Measurements from ENCODE around the gene MAGEB5. TPM values are rescaled to one million over a fixed set of nuclear protein-coding genes. Genes with fewer than 3 reads are reported as not detected.
"Not testable (repeated sequence)": the region's sequence is repeated elsewhere in the genome, so short reads cannot be mapped to it uniquely, and the experiment has no call there.

MAGEB5 gene, protein sequence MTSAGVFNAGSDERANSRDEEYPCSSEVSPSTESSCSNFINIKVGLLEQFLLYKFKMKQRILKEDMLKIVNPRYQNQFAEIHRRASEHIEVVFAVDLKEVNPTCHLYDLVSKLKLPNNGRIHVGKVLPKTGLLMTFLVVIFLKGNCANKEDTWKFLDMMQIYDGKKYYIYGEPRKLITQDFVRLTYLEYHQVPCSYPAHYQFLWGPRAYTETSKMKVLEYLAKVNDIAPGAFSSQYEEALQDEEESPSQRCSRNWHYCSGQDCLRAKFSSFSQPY
- not detected for polyA plus RNA-seq (ENCODE audit: insufficient read length)

GRCh38 chrX:26215869-26216268 is at the start of gene MAGEB5:
TSS of gene MAGEB5 (plus strand) at chrX:26216169. CDS start at chrX:26217302, 1,133 bp downstream.
- DNase-seq (ENCODE audit: low read depth) = no peak

DNA sequence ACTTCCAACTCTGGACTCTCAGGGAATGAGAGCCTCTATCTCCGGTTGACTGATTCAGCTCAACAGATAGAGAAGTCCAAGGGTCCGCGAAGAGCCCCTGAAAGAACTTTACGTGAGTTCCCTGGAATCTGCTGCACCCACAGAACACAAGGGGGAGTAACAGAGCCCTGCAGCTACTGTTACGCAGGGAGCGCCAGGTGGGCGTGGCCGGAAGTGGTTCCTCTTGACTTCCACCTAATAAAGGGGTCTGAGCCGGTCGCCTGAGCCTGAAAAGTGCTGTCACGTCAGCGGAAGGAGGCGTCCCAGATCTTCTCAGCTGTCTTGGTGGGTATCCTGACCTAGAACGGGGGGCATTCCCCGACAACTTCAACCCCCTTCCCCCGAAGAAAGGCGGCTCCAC is 23.8 kb upstream of the MAGEB5 start, which contains the start of gene MAGEB6:
MAGEB6 (plus strand) TSS at position 237 of the 400 bp plus-strand sequence. CDS start 1,407 bp downstream, outside the sequence.
- DNase-seq (ENCODE audit: low read depth) = no peak

DNA sequence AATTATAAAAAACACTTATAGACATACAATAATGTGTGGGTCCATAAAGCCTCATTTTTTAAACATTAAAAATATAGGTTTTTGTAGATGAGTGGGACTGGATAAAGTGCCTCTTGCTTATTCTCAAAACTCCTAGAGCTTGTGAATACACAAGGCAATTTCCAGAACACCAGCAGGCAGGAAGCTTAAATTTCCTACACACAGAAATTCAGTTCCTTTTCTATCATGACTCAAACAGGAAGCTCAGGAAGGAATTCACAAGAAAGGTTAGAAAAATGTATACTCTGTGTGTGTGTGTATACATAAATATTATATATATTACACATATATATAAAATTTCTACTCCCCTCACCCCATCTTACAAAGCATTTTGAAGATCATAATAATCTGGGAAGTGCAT is 12.4 kb upstream of the MAGEB5 start:
- DNase-seq (ENCODE audit: low read depth) = no peak

DNA sequence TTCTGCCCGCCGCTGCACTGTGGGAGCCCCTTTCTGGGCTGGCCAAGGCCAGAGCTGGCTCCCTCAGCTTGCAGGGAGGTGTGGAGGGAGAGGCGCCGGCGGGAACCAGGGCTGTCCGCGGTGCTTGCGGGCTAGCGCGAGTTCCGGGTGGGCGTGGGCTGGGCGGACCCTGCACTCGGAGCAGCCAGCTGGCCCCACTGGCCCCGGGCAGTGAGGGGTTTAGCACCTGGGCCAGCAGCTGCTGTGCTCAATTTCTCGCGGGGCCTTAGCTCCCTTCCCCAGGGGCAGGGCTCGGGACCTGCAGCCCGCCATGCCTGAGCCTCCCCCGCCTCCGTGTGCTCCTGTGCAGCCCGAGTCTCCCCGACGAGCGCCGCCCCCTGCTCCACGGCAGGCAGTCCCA is 11.3 kb upstream of the MAGEB5 start:
- DNase-seq (ENCODE audit: low read depth) = not testable (repeated sequence)

DNA sequence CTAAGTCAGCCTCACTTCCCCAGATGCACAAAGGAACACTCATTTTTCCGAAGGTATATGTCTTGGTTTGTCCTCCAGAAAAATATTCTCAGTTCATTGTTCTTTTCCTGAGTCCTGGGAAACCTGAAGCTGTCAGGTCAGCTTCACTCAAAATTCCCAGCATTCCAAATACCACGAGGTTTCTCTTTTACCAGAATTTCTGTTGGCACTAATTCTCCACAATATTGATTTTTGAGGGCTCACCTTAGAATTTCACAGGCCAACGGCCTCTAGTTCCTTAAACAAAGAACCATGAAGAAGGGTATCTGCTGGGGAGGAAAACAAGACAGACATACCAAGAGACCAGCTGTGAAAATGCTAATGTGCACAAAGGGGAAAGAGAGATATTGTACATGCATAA is 8.0 kb upstream of the MAGEB5 start:
- no peak for DNase-seq (ENCODE audit: low read depth)

DNA sequence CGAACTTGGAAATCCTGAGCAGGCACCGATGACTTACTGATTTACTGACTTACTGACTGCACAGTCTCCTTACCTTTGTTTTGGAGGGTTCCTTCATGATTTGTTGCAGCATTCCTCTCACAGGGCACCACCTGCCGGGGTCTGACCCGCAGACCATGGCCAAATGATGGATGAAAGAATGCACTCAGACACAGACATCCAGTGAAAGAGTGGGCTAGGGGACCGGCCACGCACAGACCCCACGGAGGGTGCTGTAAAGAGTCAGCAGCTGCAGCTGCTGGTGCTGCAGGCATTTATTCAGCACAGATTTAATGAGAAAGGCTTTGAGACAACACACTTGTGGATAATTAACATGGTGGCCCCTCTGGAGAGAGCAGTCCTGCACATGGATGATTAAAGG is 3.4 kb downstream of the MAGEB5 start:
- DNase-seq (ENCODE audit: low read depth) = no peak

DNA sequence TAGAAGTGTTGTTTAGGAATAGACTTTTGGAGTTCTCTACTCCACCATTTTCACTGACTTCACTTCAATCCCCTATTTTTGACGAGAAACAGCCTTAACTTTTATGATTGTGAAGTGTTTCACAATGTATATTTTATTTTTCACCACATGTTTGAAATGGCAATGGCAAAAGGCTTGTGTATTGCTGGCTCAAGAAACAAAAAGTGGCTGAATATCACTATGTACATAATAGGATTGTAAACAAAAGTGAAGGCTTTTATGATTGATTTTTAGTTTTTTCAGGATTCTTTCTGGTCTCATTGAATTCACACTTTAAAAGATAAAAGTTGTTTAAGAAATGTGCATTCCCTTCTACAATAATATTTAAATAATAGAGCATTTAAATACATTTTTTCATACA is 18.2 kb downstream of the MAGEB5 start:
- no peak for DNase-seq (ENCODE audit: low read depth)

GRCh38 chrX:26253526-26253925 is 37.6 kb downstream of the MAGEB5 start:
- DNase-seq (ENCODE audit: low read depth) = no peak

GRCh38 chrX:26254436-26254835 is 38.5 kb downstream of the MAGEB5 start:
- no peak for DNase-seq (ENCODE audit: low read depth)

GRCh38 chrX:26262121-26262523 is 46.2 kb downstream of the MAGEB5 start:
- no peak for DNase-seq (ENCODE audit: low read depth)

Other genes with a start within 250 kb of the MAGEB5 start
- not detected for gene MAGEB18, start 77.8 kb upstream of the MAGEB5 start, polyA plus RNA-seq (ENCODE audit: insufficient read length)
- not detected for gene MAGEB6B, start 55.6 kb upstream of the MAGEB5 start, polyA plus RNA-seq (ENCODE audit: insufficient read length)
- gene MAGEB6, start 23.7 kb upstream of the MAGEB5 start, polyA plus RNA-seq (ENCODE audit: insufficient read length) = not detected